Measurements from ENCODE around the gene VPS13D.
"Not testable (repeated sequence)": the region's sequence is repeated elsewhere in the genome, so short reads cannot be mapped to it uniquely, and the experiment has no call there.

The VPS13D gene

GRCh38 chr1:12519693-12520364 is 290.0 kb downstream of the VPS13D start:
- DNase-seq (ENCODE audit: low read depth) = no peak
- TF ChIP-seq CTCF (conservative IDR thresholded peaks at IDR 0.05; ENCODE audit: low read length) = no peak
- H3K4me3 ChIP-seq (ENCODE audit: low read length) = no peak overlapping the region

- no peak for TF ChIP-seq CTCF (conservative IDR thresholded peaks at IDR 0.05; ENCODE audit: low read length)
- peak; percentile 39 for DNase-seq (ENCODE audit: low read depth)
- H3K4me3 ChIP-seq (ENCODE audit: low read length) = no peak overlapping the region
Observed at GRCh38 chr1:12521096-12521495, 291.3 kb downstream of the VPS13D start.

GRCh38 chr1:12522780-12523179 is 292.9 kb downstream of the VPS13D start:
- H3K4me3 ChIP-seq (ENCODE audit: low read length); DNase-seq (ENCODE audit: low read depth): not testable (repeated sequence)

GRCh38 chr1:12524266-12524665 is 294.4 kb downstream of the VPS13D start:
- no peak for TF ChIP-seq CTCF (conservative IDR thresholded peaks at IDR 0.05; ENCODE audit: low read length)
- DNase-seq (ENCODE audit: low read depth) = no peak
- H3K4me3 ChIP-seq (ENCODE audit: low read length) = no peak overlapping the region

- no peak overlapping the region for H3K4me3 ChIP-seq (ENCODE audit: low read length)
- TF ChIP-seq CTCF (conservative IDR thresholded peaks at IDR 0.05; ENCODE audit: low read length) = no peak
- DNase-seq (ENCODE audit: low read depth) = peak; percentile 45
Observed at GRCh38 chr1:12525311-12526181, 295.7 kb downstream of the VPS13D start.

GRCh38 chr1:12527564-12527963 is 297.7 kb downstream of the VPS13D start:
- H3K4me3 ChIP-seq (ENCODE audit: low read length) = no peak overlapping the region
- TF ChIP-seq CTCF (conservative IDR thresholded peaks at IDR 0.05; ENCODE audit: low read length) = no peak
- no peak for DNase-seq (ENCODE audit: low read depth)

- TF ChIP-seq CTCF (conservative IDR thresholded peaks at IDR 0.05; ENCODE audit: low read length) = no peak
- DNase-seq (ENCODE audit: low read depth) = peak; percentile 89
- H3K4me3 ChIP-seq (ENCODE audit: low read length) = no peak overlapping the region
Observed at GRCh38 chr1:12528021-12528852, 298.4 kb downstream of the VPS13D start.

Data from AG10803 (cell line).